Measurements from ENCODE around the gene RFLNA. TPM values are rescaled to one million over a fixed set of nuclear protein-coding genes. Genes with fewer than 3 reads are reported as not detected.

RFLNA gene
- total RNA-seq, 2 donors from 2014 or later, result 0.41 to 0.59 TPM

DNA sequence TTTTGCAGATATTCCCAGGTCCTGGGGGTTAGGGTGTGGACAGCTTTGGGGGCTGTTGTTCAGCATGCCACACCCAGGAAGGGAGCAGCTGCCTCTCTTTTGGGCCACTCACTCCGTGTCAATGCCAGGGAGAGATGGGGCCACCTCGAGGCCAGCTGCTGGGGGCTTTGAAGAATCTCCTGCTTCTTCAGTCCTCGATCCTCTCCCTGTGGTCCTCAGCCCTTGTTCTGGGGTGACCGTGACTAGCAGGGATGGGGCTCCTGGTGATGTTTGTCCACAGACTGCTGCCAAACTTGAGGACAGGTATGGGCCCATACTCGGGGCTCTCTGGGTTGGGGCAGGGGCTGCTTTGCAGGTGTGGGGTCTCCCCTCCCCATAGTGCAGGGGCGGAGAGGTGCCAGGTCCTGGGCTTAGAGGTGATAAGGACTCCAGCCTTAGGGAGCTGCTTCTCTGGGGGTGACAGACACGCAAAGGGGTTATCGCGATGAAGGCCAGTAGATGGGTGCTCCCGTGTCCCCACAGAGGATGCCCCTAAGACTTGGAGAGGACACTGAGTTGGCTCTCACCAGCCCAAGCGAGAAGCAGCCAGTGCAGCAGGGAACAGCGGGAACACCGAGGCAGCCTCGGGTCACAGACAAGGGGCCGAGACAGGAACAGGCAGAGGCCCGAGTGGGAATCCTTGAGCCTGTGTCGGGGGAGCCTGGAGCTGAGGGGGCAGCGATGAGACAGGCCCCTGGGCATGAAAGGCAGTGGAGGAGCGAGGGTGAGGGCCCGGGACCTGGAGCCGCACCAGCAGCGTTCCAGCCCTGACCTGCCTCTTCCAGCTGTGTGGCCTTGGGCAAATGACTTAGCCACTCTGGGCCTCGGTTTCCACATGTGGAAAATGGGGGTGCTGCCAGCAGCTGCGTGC, 11.1 kb downstream of the RFLNA start:
- Histone ChIP-seq H3K4me1 (no peaks in the 10 kb centered on the region), H3K36me3 (no peaks in the 10 kb centered on the region), H3K27me3 (no peaks in the 10 kb centered on the region), H3K9me3 (no peaks in the 10 kb centered on the region), H3K27ac (no peak overlapping the region), H3K4me3 (no peak overlapping the region)
- no peak for TF ChIP-seq CTCF (IDR thresholded peaks at IDR 0.05)
- DNase-seq (ENCODE audit: low spot score), result no peak

GRCh38 chr12:124306686-124307555, 12.0 kb downstream of the RFLNA start:
- no peak overlapping the region for H3K4me3 ChIP-seq
- TF ChIP-seq CTCF (IDR thresholded peaks at IDR 0.05), result no peak
- H3K9me3 ChIP-seq, result no peaks in the 10 kb centered on the region
- H3K27ac ChIP-seq, result no peak overlapping the region
- no peaks in the 10 kb centered on the region for H3K4me1 ChIP-seq
- no peak for DNase-seq (ENCODE audit: low spot score)
- H3K27me3 ChIP-seq, result no peaks in the 10 kb centered on the region
- H3K36me3 ChIP-seq, result no peaks in the 10 kb centered on the region

DNA sequence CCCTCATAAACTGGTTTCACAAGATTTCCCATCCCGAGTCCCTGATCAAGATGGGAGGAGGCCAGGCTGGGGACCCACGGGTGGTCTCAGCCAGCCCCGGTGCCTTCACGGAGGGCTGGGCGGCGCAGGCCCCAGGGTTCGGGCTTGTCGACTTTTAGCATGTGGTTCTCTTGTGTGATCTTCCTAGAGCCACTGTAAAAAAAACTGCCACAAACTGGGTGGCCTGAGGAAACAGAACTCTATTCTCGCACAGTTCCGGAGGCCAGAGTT, 12.6 kb downstream of the RFLNA start:
- no peak for TF ChIP-seq CTCF (IDR thresholded peaks at IDR 0.05)
- Histone ChIP-seq H3K36me3 (no peaks in the 10 kb centered on the region), H3K4me3 (no peak overlapping the region), H3K27me3 (no peaks in the 10 kb centered on the region), H3K4me1 (no peaks in the 10 kb centered on the region), H3K27ac (no peak overlapping the region), H3K9me3 (no peaks in the 10 kb centered on the region)
- DNase-seq (ENCODE audit: low spot score), result no peak

GRCh38 chr12:124308741-124309140, 13.8 kb downstream of the RFLNA start:
- Histone ChIP-seq H3K4me3 (no peak overlapping the region), H3K36me3 (no peaks in the 10 kb centered on the region), H3K27ac (no peak overlapping the region), H3K4me1 (no peaks in the 10 kb centered on the region), H3K27me3 (no peaks in the 10 kb centered on the region), H3K9me3 (no peaks in the 10 kb centered on the region)
- no peak for TF ChIP-seq CTCF (IDR thresholded peaks at IDR 0.05)
- DNase-seq (ENCODE audit: low spot score), result no peak

GRCh38 chr12:124309231-124309630, 14.3 kb downstream of the RFLNA start:
- Histone ChIP-seq H3K4me3 (no peak overlapping the region), H3K36me3 (no peaks in the 10 kb centered on the region), H3K27ac (no peak overlapping the region), H3K4me1 (no peaks in the 10 kb centered on the region), H3K9me3 (no peaks in the 10 kb centered on the region), H3K27me3 (no peaks in the 10 kb centered on the region)
- no peak for DNase-seq (ENCODE audit: low spot score)
- TF ChIP-seq CTCF (IDR thresholded peaks at IDR 0.05), result no peak

Data from right atrium auricular region (tissue), 2 donors.